Naive B cell (primary cell): Measurements from ENCODE around the gene SPATA9. TPM values are rescaled to one million over a fixed set of nuclear protein-coding genes. Genes with fewer than 3 reads are reported as not detected.

ENCODE experiments used
- ATAC-seq, 2 donors: fragments of 150-1000 bp; cut with Tn5 transposase; 2 replicates each; pipeline ENCODE4 v1.10.0; 2021; ENCODE audit warnings: low read depth in 2 of 2, mild to moderate bottlenecking in 2 of 2, moderate library complexity in 2 of 2
- DNase-seq: peaks from one replicate; pipeline ENCODE4 v3.0.0; 2022
- H3K27ac Mint-ChIP-seq, 6 donors: one replicate each; pipeline ENCODE4 v1.8.0; 2020 to 2022; ENCODE audit warnings: mild to moderate bottlenecking in 6 of 6, mixed read lengths in 6 of 6, moderate library complexity in 5 of 6, inconsistent platforms in 2 of 6
- H3K27me3 Mint-ChIP-seq, 3 donors: one replicate each; pipeline ENCODE4 v1.8.0; 2021 to 2022; ENCODE audit warnings: mixed read lengths in 3 of 3, mild to moderate bottlenecking in 1 of 3
- H3K36me3 Mint-ChIP-seq, 2 donors: one replicate each; pipeline ENCODE4 v1.8.0; 2020 to 2022; ENCODE audit warnings: mixed read lengths in 2 of 2, inconsistent platforms in 1 of 2, mild to moderate bottlenecking in 1 of 2
- H3K4me1 Mint-ChIP-seq, 3 donors: one replicate each; pipeline ENCODE4 v1.8.0; 2020 to 2022; ENCODE audit warnings: mixed read lengths in 3 of 3, inconsistent platforms in 1 of 3, mild to moderate bottlenecking in 1 of 3, moderate library complexity in 1 of 3
- H3K4me3 Mint-ChIP-seq, 8 donors: one replicate each; pipeline ENCODE4 v1.8.0; 2020 to 2022; ENCODE audit warnings: mild to moderate bottlenecking in 8 of 8, mixed read lengths in 8 of 8, moderate library complexity in 8 of 8, inconsistent platforms in 2 of 8
- H3K9me3 Mint-ChIP-seq, 7 donors: one replicate each; pipeline ENCODE4 v1.8.0; 2020 to 2022; ENCODE audit warnings: mixed read lengths in 7 of 7, mild to moderate bottlenecking in 5 of 7, inconsistent platforms in 2 of 7, moderate library complexity in 1 of 7
- polyA plus RNA-seq, 6 donors: library from polyadenylated mRNA; unstranded; fragments of 300-500 nt; fragmentation: Illumina TruSeq; gene quantifications; one replicate each; pipeline ENCODE4 v1.2.3, GENCODE V29; 2021; ENCODE audit warnings: low read depth in 6 of 6

SPATA9 gene, protein sequence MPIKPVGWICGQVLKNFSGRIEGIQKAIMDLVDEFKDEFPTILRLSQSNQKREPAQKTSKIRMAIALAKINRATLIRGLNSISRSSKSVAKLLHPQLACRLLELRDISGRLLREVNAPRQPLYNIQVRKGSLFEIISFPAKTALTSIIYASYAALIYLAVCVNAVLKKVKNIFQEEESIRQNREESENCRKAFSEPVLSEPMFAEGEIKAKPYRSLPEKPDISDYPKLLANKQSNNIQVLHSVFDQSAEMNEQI
- not detected for polyA plus RNA-seq

DNA sequence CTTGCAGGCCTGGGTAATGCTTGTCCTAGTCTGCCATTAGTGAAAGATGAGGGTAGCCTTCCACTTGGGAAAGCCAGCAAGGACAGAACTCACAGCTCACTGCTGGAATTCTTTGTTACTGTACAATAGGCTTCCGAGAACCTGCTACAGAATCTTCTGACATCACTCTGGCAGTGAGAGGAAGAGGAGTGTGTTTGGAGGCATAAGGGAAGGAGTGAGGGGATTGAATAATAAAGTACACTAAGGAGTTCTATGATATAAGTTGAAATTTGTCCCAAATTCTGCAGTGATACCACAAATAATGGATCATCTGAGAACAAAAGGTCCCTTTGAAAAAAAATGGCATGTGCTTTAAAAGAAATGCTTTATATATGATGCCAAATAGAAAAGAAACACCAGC, at the start of gene SPATA9:
TSS of gene SPATA9 (minus strand) at position 101 of the 400 bp plus-strand sequence. CDS start 137 bp downstream, outside the sequence.
- Mint-ChIP-seq H3K36me3 (no peaks in the 10 kb centered on the region), H3K4me1 (no peaks in the 10 kb centered on the region), H3K4me3 (no peak within 1 kb of the TSS), H3K27me3 (peaks cover 7 to 14% (median 10%) of the 10 kb centered on the region in 3 donors), H3K9me3 (no peaks in the 10 kb centered on the region), H3K27ac (peak within 1 kb of the TSS in 1 of 6 donors; percentile 47)
- DNase-seq, result no peak
- ATAC-seq, result no peak

DNA sequence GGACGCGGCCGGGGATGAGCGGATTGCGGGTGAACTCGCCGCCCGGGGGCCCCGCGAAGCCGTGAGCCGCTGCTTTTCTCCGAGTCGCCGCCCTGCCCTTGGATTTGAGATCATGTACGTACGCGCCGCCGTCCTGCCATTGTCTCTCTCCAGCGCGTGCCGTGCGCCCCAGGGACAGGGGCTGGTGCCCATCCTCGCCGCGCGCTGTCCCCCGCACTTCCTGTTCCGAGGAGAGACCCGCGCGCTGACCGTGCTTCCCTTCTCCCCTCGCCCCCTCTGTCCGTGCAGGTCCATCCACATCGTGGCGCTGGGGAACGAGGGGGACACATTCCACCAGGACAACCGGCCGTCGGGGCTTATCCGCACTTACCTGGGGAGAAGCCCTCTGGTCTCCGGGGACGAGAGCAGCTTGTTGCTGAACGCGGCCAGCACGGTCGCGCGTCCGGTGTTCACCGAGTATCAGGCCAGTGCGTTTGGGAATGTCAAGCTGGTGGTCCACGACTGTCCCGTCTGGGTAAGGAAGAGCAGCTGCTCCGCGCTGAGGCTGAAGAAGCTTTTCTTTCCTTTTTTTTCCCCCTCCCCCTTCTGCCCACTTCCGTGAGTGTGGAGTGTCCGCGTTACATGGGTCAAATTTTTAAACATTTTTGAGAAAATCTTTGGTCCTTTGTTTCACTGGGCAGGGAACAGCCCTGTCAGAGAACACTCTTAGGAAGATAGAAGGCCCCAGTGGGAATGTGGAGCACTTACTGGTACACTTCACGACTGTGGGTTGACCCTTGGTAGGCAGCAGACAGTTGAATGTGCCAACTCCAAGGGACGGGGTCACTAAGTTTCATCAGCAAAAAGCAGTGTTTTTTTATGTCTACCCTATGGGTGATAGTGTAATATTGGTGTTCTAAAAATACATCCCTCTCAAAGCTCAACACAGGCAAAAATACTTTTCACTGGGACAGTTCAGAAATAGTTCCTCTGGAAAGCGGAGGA, 49.1 kb upstream of the SPATA9 start:
- Mint-ChIP-seq H3K36me3 (no peaks in the 10 kb centered on the region), H3K4me3 (peak overlapping the region; percentile 83 to 92 (median 90)), H3K27ac (peak overlapping the region in 3 of 6 donors; percentile 30 to 83 (median 50)), H3K4me1 (peaks cover 15 to 16% (median 16%) of the 10 kb centered on the region in 3 donors), H3K9me3 (no peaks in the 10 kb centered on the region), H3K27me3 (peaks cover 13 to 31% (median 27%) of the 10 kb centered on the region in 3 donors)
- DNase-seq (peak; percentile 20), ATAC-seq (peak; percentile 5 to 51)

DNA sequence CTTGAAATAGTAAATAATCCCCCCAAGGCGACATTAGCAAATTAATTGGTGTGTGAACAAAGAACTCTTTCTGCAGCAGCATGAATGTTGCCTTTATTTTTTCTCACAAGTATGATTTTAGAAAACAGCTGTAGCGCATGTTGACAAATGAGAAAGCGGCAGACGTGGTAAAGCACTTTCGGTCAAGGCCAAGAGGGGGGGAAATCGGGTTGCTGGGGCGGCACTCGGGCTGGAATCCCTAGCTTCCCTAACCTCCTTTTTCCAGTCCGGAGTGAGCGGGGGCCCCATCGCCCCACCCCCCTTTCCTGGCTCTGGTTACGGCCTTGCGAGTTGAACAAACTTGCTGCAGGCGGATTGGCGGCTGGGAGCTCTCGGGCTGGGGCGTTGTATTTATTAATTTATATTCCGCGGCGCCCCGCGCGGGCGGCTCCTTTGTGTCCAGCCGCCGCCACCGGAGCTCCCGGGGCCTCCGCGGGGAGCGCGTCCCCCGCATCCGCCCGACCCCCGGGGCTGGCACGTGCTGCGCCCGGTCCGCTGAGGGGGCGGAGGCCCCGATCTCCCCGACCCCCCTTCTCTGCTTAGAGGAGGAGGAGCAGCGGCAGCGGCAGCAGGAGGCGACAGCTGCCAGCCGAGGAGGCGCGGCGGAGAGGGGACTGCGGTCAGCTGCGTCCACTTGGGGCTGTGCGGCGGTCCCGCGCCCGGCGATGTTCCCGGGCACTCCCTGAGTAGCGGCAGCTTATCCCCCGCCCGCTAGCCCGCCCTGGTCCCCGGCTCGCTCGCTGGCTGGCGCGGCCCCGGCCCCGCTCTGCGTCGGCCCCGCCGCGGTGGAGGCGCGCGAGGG, 48.2 kb upstream of the SPATA9 start, which contains the start of gene RHOBTB3:
TSS of gene RHOBTB3 (plus strand) at position 607 of the 841 bp plus-strand sequence. CDS start 347 bp downstream, outside the sequence.
- Mint-ChIP-seq H3K27ac (peak within 1 kb of the TSS in 5 of 6 donors; percentile 9 to 83 (median 50)), H3K4me1 (peaks cover 15 to 16% (median 16%) of the 10 kb centered on the region in 3 donors), H3K4me3 (peak within 1 kb of the TSS; percentile 86 to 94 (median 90)), H3K27me3 (peaks cover 13 to 31% (median 27%) of the 10 kb centered on the region in 3 donors), H3K9me3 (no peaks in the 10 kb centered on the region), H3K36me3 (no peaks in the 10 kb centered on the region)
- DNase-seq, result peak; percentile 43
- peak; percentile 71 to 75 for ATAC-seq

DNA sequence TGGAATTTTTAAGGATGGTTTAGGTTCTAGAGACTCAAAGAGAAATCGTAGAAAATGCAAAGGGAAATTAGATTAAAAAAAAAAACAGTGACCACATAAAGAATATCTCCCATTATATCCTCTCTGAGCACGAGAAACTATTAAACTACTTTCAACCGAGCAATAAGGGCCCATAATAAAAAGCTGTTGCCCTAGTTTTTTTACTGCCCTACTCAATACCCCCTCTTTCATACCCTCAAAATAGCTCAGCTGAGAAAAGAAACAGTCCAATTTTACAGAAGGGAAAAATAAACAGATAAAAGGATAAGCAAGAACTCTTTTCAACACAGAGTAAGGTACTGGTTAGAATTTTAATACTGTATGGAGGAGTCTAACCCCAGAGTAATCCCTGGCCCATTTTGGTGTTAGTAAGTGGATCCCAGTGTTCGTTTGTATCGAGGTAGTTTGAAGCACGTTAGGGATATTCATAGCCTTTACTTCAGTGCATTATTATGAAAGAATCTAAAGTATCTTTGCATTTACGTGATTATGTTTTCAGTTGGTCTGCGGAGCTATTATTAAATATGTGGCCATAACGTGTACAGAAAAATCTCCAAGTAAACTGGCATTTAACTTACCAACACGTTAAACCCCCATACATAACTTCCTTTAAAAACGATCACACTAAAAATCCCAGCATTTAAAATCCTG, 47.4 kb upstream of the SPATA9 start:
- Mint-ChIP-seq H3K4me3 (peak overlapping the region; percentile 86 to 94 (median 90)), H3K4me1 (peaks cover 15 to 16% (median 16%) of the 10 kb centered on the region in 3 donors), H3K9me3 (no peaks in the 10 kb centered on the region), H3K36me3 (no peaks in the 10 kb centered on the region), H3K27me3 (peaks cover 13 to 29% (median 27%) of the 10 kb centered on the region in 3 donors), H3K27ac (peak overlapping the region in 1 of 6 donors; percentile 47)
- DNase-seq (no peak), ATAC-seq (no peak)

DNA sequence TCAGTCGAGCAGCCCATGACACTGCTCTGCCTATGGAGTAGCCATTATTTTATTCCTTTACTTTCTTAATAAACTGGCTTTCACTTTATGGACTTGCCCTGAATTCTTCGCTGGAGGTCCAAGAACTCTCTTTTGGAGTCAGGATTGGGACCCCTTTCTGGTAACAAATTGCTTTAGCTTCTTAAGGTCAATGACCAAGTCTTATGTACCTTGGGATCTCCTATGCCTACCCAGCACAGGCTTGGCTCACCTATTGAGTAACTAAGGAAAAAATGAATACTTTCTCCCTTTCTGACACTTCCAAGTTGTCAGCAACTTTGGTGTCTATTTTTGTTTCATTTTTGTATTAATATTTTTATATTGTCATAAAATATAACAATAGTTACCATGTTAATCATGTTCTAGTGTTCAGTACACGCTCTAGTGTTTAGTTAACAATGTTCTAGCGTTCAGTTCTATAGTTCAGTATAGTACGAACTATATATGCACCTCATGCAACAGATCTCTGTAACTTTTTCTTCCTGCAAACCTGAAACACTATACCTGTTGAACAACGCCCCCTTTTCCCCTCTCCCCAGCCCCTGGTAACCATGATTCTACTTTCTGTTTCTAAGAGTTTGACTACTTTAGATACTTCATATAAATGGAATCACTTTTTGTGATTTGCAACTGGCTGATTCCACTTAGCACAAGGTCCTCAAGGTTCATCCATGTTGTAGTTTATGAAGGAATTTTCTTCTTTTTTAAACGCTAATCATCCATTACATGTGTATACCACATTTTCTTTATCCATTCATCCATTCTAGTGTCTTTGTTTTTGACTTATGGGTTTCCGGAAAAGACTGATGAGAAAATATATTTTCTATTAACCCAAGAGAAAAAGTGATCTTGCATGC, 46.6 kb upstream of the SPATA9 start:
- Mint-ChIP-seq H3K27me3 (peaks cover 13 to 23% (median 20%) of the 10 kb centered on the region in 3 donors), H3K27ac (no peak overlapping the region), H3K36me3 (no peaks in the 10 kb centered on the region), H3K9me3 (no peaks in the 10 kb centered on the region), H3K4me1 (peaks cover 15 to 16% (median 16%) of the 10 kb centered on the region in 3 donors), H3K4me3 (peak overlapping the region in 4 of 8 donors; percentile 86 to 92 (median 88))
- no peak for ATAC-seq
- no peak for DNase-seq

DNA sequence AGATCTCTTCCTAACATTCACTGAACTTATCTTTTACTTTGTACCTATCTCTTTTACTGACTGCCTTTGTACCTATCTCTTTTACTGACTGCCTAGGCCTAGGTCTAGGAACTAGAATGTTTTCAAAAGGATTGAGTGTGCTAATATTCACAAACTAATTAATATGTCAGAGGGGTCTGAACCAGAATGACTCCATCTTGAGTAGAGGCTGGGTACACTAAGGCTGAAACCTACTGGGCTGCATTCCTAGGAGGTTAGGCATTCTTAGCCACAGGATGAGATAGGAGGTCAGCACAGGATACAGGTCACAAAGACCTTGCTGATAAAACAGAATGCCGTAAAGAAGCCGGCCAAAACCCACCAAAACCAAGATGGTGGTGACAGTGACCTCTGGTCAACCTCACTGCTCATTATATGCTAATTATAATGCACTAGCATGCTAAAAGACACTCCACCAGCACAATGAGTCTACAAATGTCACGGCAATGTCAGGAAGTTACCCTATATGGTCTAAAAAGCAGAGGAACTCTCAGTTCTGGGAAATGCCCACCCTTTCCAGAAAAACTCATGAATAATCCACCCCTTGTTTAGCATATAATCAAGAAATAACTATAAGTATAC, 45.8 kb upstream of the SPATA9 start:
- no peak overlapping the region for H3K4me3 Mint-ChIP-seq
- ATAC-seq, result no peak
- H3K4me1 Mint-ChIP-seq, result peaks cover 15 to 16% (median 16%) of the 10 kb centered on the region in 3 donors
- no peaks in the 10 kb centered on the region for H3K36me3 Mint-ChIP-seq
- no peak overlapping the region for H3K27ac Mint-ChIP-seq
- DNase-seq, result no peak
- H3K9me3 Mint-ChIP-seq, result no peaks in the 10 kb centered on the region
- peaks cover 13 to 23% (median 18%) of the 10 kb centered on the region in 3 donors for H3K27me3 Mint-ChIP-seq

DNA sequence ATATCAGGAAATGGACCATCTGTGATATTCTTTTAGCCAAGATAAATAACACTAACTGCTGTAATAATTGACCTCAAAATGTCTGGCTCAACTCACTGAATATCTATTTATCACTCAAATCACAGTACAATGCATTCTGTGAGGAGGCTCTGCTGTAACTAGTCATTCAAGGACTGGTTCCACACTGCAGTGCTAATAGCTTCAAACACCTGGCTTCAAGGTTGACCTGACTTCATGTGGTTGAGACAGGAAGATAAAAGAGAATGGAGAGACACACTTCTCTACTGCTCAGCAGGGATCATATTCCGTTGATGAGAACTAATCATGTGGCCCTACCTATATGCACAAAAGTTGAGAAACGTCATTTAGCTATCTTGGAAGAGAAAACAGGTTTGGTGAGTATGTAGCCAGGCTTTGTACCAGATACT, 45.0 kb upstream of the SPATA9 start:
- Mint-ChIP-seq H3K36me3 (no peaks in the 10 kb centered on the region), H3K27me3 (peaks cover 13 to 23% (median 14%) of the 10 kb centered on the region in 3 donors), H3K9me3 (no peaks in the 10 kb centered on the region), H3K4me3 (no peak overlapping the region), H3K27ac (no peak overlapping the region), H3K4me1 (peaks cover 15 to 16% (median 16%) of the 10 kb centered on the region in 3 donors)
- no peak for DNase-seq
- ATAC-seq, result peak; percentile 18 to 24

DNA sequence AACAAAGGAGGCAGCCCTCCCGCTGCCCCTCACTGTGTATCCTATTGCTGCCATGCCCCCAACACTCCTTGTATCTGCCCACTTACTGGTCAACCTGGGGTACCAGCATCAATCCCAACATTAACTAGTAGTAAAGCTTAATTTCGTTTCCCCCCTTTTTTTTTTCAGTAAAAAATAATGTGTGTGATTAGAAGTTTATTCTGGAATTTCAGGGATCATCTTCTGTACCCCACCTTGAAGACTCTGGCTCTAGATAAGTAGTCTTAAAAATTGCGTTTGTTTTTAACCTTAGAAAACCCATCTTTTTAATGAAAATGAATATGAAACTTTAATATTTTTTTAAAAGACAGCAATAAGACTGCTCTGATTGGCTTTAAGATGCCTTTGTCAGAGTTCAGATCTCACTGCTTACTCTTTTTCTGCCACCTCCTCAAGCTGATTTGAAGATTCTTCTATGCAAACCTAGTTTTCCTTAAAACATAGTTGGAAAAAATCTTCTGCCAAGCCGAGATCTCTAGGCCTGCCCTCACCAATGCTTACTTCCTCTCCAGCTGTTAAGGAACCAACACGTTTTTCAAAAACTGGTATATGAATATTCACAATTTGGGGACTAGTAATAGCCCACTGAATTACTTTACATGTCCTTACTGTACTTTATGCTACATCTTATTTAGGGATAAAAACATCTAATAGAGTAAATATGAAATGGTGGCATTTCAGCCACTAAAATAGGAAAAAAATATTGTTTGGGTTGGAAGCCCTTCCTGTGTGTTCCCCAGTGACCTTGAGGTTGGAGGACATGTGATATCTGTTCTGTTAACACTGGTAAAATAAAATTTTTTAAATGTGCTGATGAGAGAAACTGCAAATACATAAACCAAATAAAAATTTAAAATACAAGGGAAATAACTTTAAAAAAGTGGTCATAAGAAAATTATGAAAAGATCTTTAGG, 44.3 kb upstream of the SPATA9 start:
- Mint-ChIP-seq H3K4me3 (no peak overlapping the region), H3K27me3 (peaks cover 9 to 21% (median 13%) of the 10 kb centered on the region in 3 donors), H3K36me3 (no peaks in the 10 kb centered on the region), H3K27ac (no peak overlapping the region), H3K9me3 (no peaks in the 10 kb centered on the region), H3K4me1 (peaks cover 12 to 16% (median 15%) of the 10 kb centered on the region in 3 donors)
- DNase-seq (no peak), ATAC-seq (no peak)

DNA sequence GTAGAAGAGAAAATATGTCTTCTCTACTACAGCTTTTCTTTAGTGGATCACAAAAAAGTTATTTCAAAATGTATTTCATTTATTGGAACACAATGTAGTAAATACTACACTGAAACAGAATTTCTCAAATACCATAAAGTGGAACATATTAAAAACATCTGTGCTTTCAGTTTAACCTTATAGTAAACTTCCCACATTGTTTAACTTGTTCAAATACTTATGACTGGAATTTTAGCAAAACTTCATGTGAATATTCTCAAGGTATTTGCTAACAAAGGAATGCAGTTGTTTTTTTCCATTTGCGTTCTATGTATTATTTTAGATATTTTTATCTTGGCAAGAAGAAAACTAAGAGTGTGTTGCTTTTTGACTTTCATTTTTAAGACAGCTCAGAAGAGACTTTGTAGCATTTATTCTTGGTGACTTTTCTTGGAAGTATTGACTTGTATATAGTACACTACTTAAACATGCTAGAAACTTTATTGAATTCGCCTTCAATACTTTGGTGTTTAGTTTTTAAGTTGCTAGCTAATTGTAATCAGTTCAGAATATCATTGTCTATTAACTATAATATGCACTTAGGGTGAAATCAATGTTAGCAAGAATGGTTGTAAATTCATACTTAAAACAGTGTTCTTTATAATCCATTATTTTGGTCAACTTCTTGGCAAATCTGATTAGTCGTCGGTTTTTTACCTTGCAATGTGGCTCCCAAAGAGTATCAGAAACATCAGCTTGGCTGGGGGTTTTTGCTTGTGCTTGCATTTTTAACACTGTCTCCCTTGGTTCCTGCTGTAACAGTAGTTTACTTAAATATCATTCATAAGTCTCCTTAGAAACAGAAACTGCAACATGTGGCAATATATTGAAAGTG, 43.4 kb upstream of the SPATA9 start:
- Mint-ChIP-seq H3K36me3 (no peaks in the 10 kb centered on the region), H3K27ac (no peak overlapping the region), H3K4me3 (no peak overlapping the region), H3K27me3 (peaks cover 7 to 15% (median 13%) of the 10 kb centered on the region in 3 donors), H3K9me3 (no peaks in the 10 kb centered on the region), H3K4me1 (peaks cover 8 to 10% (median 9%) of the 10 kb centered on the region in 3 donors)
- DNase-seq (no peak), ATAC-seq (no peak)
